Measurements from ENCODE around the gene HAUS7.

HAUS7 gene

DNA sequence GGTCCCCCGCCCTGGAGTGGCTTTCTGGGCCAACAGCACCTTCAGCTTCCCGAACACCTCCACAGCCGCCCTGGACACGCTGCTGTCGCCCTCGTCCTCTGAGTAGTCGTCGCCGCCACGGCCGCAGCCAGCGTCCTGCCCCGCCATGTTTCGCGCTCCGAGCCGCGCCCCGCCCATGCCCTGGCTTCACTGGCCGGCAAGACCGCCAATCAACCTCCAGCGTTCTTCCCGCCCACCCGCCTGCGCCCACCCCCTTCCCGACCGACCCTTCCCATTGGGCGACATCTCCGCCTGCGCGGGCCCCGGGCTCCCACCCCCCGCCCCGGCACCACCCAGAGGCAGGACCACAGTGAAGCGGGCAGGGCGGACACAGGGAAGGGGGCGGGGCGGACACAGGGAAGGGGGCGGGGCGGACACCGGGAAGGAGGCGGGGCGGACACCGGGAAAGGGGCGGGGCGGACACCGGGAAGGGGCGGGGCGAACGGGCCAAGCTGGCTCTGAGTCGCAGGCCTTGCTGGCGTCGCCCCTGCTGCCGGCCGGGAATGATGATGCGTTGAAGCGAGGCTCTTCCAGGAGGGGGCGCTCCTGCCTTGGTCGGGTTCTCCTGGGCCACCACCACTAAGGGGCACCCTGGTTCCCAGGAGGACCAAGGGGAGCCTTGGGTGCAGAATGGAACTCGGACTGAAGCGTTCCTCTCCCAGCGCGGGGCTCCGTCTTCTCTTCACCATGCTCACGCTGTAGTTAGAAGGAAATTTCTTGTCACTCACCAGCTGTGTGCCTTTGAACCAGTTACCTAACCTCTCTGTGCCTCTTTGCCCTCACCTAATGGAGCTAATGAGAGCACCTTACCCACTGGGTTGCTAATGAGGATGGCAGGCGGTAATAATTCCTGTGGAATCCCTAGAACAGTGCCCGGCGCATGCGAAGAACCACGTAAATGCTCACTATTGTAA, at the start of gene HAUS7:
Gene HAUS7, minus strand, starts transcription at position 166 of the 953 bp plus-strand sequence. Its CDS starts 19 bp downstream, at position 147.
- peak; percentile 86 for DNase-seq

DNA sequence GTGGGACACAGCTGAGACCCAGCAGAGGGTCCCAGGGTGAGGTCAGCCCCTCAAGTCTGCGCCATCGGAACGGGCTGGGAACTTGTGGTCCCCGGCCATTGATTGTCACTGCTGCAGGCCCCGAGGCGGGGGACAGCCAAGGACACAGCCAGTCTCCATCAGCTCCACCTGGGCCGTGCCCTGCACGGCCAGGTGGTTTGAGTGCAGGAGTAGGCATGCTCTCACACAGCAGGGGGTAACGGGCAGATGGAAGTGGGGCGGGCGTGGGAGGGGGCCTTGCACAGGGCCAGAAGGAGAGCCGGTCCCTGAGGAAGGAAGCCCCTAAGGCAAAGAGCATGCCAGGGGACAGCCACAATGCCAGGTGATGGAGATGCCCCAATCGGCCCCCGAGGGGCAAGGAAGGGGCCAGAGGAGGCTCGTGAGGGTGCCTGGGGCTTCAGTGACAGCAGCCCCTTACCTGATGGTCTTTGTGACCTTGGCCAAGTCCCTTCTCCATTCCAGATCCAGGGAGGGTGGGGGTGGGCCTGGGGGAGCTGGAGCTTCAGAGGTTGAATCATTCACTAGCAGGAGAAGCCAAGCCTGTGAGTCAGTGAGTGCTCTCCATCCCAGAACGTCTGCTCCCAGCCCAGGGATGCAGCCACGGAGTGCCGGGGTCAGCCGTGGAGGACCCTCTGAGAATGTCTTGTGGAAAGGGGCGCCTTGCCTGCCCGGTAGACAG, 49.4 kb upstream of the HAUS7 start:
- no peak for DNase-seq

DNA sequence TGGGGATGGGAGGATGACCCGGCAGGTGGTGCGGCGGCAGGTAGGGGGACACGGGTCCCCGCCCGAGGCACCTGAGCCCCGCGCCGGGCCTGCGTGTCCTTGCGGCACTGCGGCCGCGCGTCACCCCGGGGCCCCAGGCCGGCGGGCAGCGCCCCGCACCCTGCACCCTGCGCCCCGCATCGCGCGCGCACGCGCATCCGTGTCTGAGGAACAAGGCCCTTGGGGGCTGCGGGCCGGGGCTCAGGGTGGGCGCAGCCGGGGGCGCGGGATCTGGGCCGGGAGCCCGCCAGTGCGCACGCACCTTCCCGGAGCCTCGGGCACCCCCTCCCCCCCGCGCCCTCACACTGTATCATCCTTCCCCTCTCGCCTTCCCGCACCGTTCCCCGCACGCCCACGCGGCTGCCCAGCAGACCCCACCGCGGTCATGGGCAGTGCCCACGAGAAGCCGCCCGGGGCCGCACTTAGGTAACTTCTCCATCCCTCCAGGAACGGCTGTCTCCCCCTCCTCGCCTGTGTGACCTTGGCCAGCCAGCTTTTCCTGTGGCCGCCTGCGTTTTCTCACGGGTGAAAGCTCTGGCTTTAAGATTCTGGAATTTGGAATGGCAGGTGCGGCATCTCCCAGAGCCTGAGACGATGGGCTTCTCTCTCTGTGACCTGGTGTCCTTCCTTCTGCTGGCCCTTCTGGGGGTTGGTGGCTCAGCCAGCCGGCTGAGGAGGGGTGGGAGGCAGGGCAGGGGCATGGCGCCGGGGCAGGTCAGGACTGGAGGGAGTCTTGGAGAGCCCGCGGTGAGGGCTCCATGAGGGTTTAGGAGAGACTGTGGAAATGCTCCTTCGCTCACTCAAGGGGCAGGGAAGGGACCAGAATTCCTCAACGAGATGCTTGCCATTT, 47.8 kb upstream of the HAUS7 start:
- DNase-seq = no peak

DNA sequence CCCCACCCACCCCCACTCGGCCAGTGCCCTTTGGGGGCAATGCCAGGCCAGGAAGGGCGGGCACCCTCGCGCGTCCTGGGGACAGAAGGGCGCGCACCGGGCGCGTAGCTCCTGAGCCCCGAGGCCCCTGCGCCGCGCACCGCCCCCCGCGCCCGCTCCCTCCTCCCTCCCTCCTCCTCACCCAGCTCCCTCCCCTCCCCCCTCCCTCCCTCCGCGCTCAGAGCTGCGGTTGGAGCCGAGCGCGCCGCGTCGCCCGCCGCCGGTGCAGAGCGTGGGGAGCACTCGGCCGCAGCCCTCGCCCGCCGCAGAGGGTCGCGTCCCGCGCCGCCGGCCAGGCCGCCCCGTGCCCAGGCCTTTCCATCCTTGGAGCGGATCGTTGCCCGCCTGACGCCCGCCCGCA, 47.0 kb upstream of the HAUS7 start, which contains the start of gene ATP2B3:
Gene ATP2B3, plus strand, starts transcription at position 220 of the 400 bp plus-strand sequence. CDS start 18,606 bp downstream, outside the sequence.
- DNase-seq = no peak

DNA sequence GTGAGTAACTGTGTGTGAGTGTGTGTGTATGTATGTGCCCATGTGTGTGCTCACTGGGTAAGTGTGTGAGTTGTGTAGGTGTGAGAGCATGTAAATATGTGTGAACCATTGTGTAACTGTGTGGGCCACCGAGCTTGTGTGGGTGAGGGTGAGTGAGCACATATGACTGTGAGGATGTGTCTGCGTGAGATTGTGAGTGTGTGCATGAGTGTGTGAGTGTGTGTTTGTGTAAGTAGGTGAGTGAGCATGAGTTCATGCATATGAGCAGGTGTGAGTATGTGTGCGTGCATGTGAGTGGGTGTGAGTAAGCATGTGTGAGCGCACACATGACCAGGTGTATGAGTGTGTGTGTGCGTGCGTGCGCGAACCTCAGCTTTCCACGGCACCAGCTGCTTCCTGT, 45.7 kb upstream of the HAUS7 start:
- DNase-seq = no peak

DNA sequence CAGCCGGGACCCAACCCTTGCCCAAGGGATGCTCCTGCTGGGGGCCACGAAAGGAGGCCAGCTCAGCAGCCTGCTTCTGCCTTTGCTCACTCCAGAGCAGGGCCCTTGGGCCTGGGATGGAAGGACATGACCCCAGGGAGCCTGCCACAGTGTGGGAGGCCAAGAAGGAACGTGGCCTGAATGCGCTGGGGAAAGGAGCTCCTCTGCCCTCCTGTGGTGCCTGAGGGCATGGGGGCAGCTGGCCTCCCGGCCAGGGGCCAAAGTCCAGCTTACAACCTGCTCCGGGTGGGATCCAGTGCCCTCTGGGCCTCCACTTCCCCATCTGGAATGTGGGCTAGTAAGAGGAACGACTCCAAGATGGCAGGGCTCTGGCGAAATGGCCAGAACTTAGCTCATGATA, 45.1 kb upstream of the HAUS7 start:
- no peak for DNase-seq

DNA sequence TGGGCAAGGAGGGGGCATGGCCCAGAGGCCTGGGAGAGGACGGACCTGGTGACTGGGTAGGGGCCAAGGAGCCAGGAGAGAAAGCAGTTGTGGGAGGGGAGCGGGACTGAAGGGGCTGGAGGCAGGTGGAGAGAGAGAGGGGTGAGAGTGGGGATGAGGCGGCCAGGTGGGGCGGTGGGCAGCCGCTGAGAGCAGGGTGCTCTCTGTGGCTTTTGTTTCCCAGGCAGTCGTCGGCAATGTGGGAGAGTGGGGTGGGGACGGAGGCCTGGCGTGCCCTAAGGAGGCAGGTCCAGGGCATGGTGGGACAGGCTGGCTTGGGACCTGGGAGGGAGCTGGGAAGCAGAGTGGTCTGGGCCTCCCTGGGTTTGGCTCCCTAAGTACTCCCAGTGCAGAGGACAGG, 43.9 kb upstream of the HAUS7 start:
- DNase-seq = no peak

DNA sequence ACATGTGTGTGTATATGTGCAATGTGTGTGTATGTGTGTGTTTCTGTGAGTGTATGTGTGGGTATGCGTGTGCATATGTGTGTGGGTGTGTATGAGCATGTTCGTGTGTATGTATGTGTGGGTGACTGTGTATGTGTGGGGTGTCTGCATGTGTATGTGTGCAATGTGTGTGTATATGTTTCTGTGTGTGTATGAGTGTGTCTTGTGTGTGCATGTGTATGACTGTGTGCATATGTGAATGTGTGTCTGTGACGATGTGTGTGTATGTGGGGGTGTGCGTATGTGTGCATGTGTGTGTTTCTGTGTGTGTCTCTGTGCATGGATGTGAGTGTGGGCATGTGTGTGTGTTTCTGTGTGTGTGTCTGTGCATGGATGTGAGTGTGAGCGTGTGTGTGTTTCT, 42.9 kb upstream of the HAUS7 start:
- no peak for DNase-seq

DNA sequence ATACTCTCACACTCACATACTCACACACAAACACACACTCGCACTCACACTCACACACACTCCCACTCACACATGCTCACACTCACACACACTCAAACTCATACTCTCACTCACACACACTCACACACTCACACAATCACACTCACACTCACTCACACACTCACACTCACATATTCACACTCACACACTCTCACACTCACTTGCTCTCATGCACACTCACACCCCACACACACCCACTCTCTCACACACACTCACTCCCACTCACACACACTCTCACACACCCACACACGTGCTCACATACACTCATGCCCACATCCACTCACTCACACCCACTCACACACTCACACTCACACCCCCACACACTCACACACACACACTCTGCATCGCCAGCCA, 42.1 kb upstream of the HAUS7 start:
- no peak for DNase-seq

DNA sequence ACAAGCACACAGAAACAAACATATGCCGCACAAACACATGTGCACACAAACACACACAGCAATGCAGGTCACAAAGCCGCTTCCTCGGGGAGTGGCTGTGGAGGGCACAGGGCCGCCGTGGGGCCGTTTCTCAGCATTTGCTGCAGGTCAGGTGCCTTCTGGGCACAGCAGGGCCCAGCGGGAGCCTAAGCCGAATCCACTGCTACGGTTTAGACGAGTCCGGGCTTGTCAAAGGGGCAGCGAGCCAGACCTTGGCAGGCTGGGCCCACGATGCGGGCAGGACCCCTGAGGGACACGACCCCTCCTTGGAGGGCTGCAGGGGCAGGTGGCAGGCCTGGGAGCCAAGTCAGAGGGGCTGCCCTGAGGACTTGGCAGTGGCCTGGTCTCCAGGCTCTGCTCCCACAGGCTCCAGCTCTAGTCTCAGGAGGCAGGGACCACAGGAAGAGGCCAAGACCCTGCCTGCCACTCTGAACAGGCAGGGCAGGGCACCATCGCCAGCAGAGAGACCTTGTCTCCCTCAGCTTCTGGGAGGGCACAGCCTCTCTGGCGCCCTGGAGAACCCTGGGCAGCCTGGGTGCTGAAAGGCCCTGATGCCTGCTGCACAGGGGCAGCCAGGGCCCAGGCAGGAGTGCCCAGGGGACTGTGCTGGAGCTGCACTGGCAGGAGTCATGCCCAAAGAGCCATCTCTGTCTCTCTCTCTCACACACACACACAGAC, 41.6 kb upstream of the HAUS7 start:
- DNase-seq = no peak

DNA sequence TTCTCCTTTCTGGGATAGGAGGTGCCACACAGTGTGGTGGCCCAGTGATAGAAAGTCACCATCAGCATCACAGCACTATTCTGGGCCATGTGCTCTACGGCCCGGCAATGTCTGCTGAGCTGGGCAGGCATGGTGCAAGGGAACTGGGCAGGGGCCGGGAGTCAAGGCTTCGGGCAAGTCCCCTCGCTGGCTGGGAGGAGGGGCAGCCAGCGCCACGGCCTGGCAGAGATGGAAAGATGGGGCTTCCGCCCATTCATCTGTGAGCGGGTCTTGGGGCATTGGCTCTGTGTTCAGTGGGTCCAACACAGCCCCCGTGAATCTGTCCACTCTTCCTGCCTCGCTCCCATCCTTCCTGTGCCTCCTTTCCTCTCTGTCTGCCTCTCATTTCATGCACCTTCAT, 40.0 kb upstream of the HAUS7 start:
- DNase-seq = no peak

DNA sequence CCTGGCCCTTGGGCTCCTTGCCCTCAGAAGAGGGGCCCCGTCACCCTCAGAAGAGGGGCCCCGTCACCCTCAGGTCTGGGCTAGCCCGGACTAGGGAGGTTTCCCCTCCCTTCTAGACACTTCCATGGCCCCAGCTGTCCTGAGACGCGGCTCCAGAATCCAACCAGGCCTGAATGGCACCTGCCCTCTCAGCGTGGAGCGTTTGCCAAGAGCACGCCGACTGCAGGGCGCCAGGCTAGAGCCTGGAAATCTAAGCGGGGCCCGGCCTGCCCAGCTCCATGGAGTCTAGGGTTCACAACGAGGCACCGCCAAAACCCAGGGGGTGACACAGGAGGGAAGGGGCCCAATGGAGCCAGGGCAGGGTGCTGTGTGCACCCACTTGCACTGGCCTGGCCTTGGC, 39.2 kb upstream of the HAUS7 start:
- no peak for DNase-seq

DNA sequence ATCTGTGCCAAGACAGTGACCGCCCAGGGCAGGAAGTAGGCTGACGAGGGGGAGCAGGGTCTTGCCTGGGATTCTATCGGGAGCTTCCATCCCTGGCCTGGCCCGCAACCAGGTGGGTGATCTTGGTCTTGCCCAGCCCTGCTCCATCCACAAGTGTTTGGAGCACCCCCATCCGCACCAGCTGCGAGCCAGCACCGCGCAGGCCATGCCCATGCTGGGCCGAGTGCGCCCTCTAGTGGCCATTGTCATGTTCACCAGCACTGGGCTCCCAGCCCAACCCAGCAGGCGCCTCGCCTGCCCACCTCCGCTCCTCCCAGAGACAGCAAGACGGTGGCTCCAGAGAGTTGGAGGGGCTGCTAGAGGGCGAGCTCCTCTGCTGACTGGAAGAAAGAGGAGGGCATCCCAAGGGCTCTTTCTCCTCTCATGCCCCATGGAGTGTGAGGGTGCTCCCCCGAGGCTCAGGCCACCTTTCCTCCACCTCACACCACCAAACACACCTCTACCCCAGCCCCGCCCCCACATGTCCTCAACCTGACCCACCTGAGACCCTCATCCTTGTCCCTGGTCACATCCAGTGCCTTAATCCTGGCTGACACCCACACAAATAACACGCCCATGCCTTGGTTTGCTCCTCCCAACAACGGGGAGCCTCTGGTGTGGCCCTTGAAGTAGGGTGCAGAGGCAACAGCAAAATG, 37.3 kb upstream of the HAUS7 start:
- peak; percentile 83 for DNase-seq

DNA sequence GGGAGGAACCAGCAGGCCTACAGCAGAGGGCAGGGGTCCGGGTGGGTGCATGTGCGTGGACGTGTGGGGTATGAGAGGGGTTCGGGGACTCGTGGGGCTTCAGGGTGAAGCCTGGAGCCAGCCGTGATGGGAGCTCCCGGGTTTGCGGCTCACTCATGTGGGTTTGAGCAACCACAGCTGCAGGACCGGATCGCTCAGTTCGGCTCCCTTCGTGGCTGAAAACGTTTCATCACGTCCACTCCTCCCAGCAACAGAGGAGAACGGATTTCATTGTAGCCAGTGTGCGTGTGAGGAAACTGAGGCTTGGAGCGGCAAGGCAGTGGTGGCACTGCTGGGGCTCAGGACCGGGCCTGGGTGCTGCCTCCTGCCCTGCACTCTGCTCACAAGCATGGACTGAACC, 35.0 kb upstream of the HAUS7 start:
- DNase-seq = no peak

DNA sequence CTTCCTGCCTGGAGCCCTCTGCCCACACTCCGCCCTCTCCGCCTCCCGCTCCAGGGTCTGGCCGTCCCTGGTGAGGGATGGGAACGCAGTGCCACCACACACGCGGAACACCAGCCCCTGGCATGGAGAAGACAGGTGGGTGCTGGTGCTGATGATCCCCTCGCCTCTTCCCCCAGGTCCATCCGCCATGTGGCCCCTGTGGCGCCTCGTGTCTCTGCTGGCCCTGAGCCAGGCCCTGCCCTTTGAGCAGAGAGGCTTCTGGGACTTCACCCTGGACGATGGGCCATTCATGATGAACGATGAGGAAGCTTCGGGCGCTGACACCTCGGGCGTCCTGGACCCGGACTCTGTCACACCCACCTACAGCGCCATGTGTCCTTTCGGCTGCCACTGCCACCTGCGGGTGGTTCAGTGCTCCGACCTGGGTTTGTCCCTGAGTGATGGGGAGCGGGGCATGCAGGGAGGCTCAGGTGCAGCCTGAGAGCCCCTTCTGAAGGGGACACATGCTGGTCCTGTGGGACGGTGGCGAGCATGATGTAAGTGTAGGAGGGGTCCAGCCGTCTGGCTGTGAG, 34.2 kb upstream of the HAUS7 start:
- DNase-seq = no peak

DNA sequence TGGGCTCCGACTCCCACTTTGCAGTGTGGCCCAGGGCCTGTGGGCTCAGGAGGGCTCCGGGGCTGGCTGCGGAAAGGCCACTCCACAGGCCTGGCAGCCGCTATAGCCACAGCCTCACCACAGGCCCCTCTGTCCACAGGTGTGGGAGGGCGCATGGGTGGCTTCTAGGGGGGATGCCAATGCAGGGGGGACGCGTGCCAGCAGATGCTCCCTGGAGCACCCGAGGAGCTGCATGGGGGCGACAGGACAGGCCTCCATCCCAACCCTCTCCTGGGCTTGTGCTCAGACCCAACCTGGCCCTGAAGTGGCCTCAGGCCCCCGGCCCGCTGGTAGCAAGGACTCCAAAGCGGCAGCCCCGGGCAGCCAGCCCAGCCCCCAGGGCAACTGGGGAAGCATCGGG, 32.4 kb upstream of the HAUS7 start:
- no peak for DNase-seq

DNA sequence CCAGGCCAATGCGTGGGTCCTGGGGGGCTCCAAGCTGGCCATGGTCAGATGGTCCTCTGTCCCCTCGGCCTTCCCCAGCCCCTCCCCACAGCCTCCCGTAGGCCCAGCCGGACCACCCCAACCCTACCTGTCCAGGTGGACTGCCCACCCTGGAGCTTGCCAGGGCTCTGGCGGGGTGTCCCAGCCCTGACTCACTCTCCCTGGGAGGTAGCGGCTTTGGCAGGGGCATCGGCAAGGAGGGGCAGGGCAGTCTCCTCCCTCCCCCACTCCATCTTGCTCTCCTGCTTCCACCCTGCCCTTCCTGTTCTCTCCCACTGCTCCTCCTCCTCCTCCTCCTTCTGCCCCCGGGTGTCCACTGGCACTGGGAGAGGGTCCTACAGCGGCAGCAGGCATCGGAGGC, 31.8 kb upstream of the HAUS7 start:
- DNase-seq = no peak

DNA sequence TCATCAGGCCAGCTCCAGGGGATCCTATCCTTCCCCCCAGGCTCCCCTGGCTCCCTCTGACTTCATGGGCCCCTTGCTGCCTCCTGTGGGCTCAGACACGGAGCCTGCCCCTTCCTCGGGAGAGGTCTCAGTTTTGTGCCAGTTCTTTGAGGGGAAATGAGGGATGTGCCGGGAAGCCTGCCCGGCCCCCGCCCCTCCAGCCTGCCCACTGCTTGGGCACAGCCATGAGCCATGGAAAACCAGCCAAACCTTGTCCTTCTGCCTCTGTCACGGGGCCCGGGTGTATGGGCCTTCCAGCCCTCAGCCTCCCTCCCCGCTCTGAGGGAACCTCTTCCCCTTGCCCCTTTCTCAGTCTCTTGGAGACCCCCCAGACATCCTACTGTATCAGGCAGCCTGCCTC, 31.2 kb upstream of the HAUS7 start:
- no peak for DNase-seq

DNA sequence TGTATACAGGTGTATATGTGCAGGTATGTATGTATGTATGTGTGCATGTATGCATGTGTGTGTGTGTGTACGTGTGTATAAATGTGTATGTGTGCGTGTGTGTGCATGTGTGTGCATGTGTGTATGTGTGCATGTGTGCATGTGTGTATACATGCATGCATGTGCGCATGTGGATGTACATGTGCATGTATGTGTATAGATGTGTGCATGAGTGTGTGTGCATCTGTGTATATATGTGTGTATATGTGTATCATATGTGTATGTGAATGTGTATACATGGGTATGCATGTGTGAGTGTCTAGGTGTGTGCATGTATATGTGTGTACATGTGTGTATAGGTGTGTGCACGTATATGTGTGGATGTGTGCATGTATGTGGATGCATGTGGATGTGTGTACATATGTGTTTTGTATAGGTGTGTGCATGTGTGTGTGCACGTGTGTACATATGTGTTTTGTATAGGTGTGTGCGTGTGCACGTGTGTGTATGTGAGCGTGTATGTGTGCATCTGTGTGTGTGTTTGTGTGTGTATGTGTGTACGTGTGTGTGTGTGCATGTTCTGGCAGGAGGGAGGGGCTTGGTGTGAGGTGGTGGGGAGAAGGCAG, 30.4 kb upstream of the HAUS7 start:
- DNase-seq = no peak

DNA sequence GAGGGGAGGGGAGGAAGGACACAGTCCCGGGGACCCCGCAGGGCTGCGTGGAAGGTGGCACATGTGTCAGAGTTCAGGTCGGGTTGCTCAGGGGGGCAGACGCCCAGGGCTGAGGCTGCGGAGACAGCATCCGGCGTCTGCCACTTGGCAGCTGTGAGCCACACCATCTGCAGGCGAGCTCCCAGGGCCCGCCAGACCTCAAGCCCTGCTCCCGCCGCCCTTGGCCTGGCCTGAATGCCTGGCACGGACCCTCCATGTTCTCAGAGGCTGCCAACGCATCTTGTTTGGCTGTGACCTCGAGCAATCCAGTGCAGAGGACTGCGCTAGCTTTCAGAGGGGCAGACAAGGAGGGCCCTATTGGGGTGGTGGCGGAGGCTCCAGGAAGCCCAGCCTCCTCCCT, 29.5 kb upstream of the HAUS7 start:
- DNase-seq = no peak

DNA sequence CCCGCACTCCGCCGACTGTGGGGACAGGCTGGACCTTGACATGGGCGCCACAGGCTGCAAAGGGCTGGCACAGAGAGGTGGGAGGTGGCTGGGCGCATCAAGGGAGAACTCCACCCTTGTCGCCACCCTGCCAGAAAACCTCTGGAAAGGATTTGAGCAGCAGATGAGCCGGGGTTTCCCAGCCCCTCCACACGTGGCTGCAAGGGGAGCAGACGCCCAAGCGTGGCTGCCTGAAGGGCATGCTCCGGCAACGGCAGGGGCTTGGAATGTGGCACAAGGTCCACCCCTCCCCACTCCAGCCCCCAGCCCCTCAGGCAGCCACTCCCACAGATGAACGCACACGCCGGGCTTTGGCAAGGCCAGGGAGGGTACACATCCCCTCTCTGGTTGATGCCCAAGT, 29.0 kb upstream of the HAUS7 start:
- no peak for DNase-seq
